Measurements from ENCODE around the gene RARS2.
"Not testable (repeated sequence)": the region's sequence is repeated elsewhere in the genome, so short reads cannot be mapped to it uniquely, and the experiment has no call there.

The RARS2 gene

GRCh38 chr6:87589693-87590416, at the start of gene RARS2, which contains the start of gene ORC3:
Gene RARS2, minus strand, starts transcription at chr6:87589987. Its CDS starts 30 bp downstream, at chr6:87589957.
Gene ORC3, plus strand, starts transcription at chr6:87590135. Its CDS starts 34 bp downstream, at chr6:87590169.
- DNase-seq = peak; percentile 54 to 98 (median 93)

GRCh38 chr6:87639373-87639772, 49.6 kb upstream of the RARS2 start:
- no peak for DNase-seq

GRCh38 chr6:87637106-87637505, 47.3 kb upstream of the RARS2 start:
- no peak for DNase-seq

GRCh38 chr6:87636315-87636714, 46.5 kb upstream of the RARS2 start:
- DNase-seq = no peak

GRCh38 chr6:87633851-87634250, 44.1 kb upstream of the RARS2 start:
- no peak for DNase-seq

GRCh38 chr6:87630746-87631145, 41.0 kb upstream of the RARS2 start:
- no peak for DNase-seq

- no peak for DNase-seq
Observed at GRCh38 chr6:87628881-87629280, 39.1 kb upstream of the RARS2 start.

GRCh38 chr6:87628424-87628823, 38.6 kb upstream of the RARS2 start:
- DNase-seq = no peak

GRCh38 chr6:87623248-87623647, 33.5 kb upstream of the RARS2 start:
- no peak for DNase-seq

- DNase-seq = no peak
Observed at GRCh38 chr6:87618531-87618930, 28.7 kb upstream of the RARS2 start.

- no peak for DNase-seq
Observed at GRCh38 chr6:87617405-87617804, 27.6 kb upstream of the RARS2 start.

- DNase-seq = not testable (repeated sequence)
Observed at GRCh38 chr6:87613018-87613417, 23.2 kb upstream of the RARS2 start.

- DNase-seq = no peak
Observed at GRCh38 chr6:87608802-87609201, 19.0 kb upstream of the RARS2 start.

- no peak for DNase-seq
Observed at GRCh38 chr6:87606199-87606598, 16.4 kb upstream of the RARS2 start.

GRCh38 chr6:87600576-87600975, 10.8 kb upstream of the RARS2 start:
- no peak for DNase-seq

GRCh38 chr6:87590990-87591389, 1.2 kb upstream of the RARS2 start:
- no peak for DNase-seq

- DNase-seq = no peak
Observed at GRCh38 chr6:87590417-87590880, 662 bp upstream of the RARS2 start.

- no peak for DNase-seq
Observed at GRCh38 chr6:87588756-87589407, 905 bp downstream of the RARS2 start.

- no peak for DNase-seq
Observed at GRCh38 chr6:87586371-87587077, 3.3 kb downstream of the RARS2 start.

- DNase-seq = no peak
Observed at GRCh38 chr6:87583822-87584221, 6.0 kb downstream of the RARS2 start.

GRCh38 chr6:87575423-87575822, 14.4 kb downstream of the RARS2 start:
- DNase-seq = no peak

- DNase-seq = no peak
Observed at GRCh38 chr6:87574237-87574804, 15.5 kb downstream of the RARS2 start.

Data from hypothalamus (tissue), 51 donors.